Smooth muscle cell (in vitro differentiated cells): ENCODE measurements around the gene DUS4L. TPM values are rescaled to one million over a fixed set of nuclear protein-coding genes. Genes with fewer than 3 reads are reported as not detected.

ENCODE experiments used
- DNase-seq: peaks from one replicate; lab custom pipeline; 2025; ENCODE audit not compliant: unreplicated experiment; lab: John Stamatoyannopoulos, UW
- H2AFZ ChIP-seq: fragments of 200-600 bp; sonication (generic); 2 replicates; pipeline ENCODE4 v1.6.0; 2016; ENCODE audit warnings: antibody characterized with exemption, low read depth, mild to moderate bottlenecking
- H3F3A ChIP-seq: fragments of 200-600 bp; sonication (generic); 2 replicates; pipeline ENCODE4 v1.6.0; 2017; ENCODE audit warnings: antibody characterized with exemption, low read depth
- H3K27ac ChIP-seq: fragments of 200-600 bp; sonication (generic); 2 replicates; pipeline ENCODE4 v1.5.1; 2016; ENCODE audit warnings: low read depth, mild to moderate bottlenecking
- H3K27me3 ChIP-seq: fragments of 200-600 bp; sonication (generic); 2 replicates; pipeline ENCODE4 v1.6.1; 2016; ENCODE audit warnings: low read depth, mild to moderate bottlenecking
- H3K36me3 ChIP-seq: fragments of 200-600 bp; sonication (generic); 2 replicates; pipeline ENCODE4 v1.5.1; 2016; ENCODE audit warnings: low read depth
- H3K4me1 ChIP-seq: fragments of 200-600 bp; sonication (generic); 2 replicates; pipeline ENCODE4 v1.5.1; 2016; ENCODE audit warnings: low read depth
- H3K4me2 ChIP-seq: fragments of 200-600 bp; sonication (generic); 2 replicates; pipeline ENCODE4 v1.6.0; 2016; ENCODE audit warnings: mild to moderate bottlenecking
- H3K4me3 ChIP-seq: fragments of 200-600 bp; sonication (generic); 2 replicates; pipeline ENCODE4 v1.5.1; 2016; ENCODE audit warnings: mild to moderate bottlenecking
- H3K79me2 ChIP-seq: fragments of 200-600 bp; sonication (generic); 2 replicates; pipeline ENCODE4 v1.6.0; 2016; ENCODE audit warnings: low read depth, mild to moderate bottlenecking
- H3K9ac ChIP-seq: fragments of 200-600 bp; sonication (generic); 2 replicates; pipeline ENCODE4 v1.6.0; 2016; ENCODE audit warnings: low read depth
- H3K9me3 ChIP-seq: fragments of 200-600 bp; sonication (generic); replicated peaks from 2 replicates; pipeline ENCODE4 v1.5.1; 2016; ENCODE audit warnings: low read depth
- H4K20me1 ChIP-seq: fragments of 200-600 bp; sonication (generic); 2 replicates; pipeline ENCODE4 v1.6.0; 2016; ENCODE audit warnings: low read depth
- CTCF ChIP-seq: fragments of 200-600 bp; sonication (generic); IDR thresholded peaks from 2 replicates; pipeline ENCODE4 v1.5.1; 2017; ENCODE audit warnings: borderline replicate concordance, mild to moderate bottlenecking, antibody characterized with exemption; ENCODE audit not compliant: insufficient read depth, poor library complexity, severe bottlenecking
- WGBS: methylation state at CpG from one replicate; pipeline ENCODE4 v1.1.7; 2016; ENCODE audit warnings: low lambda C conversion rate; 5-methylcytosine and 5-hydroxymethylcytosine counted together
- polyA plus RNA-seq: library from polyadenylated mRNA; unstranded; fragments of >200 nt; fragmentation: Nextera tagmentation; extraction: Ambion mirVana; gene quantifications from 2 replicates; pipeline ENCODE4 v1.2.1, GENCODE V29; 2016
- total RNA-seq: library from RNA; depleted of rRNA; stranded (reverse); fragments of >200 nt; gene quantifications from 2 replicates; pipeline ENCODE4 v1.2.3, GENCODE V29; 2014

The DUS4L gene
- total and polyA plus RNA-seq, 2 experiments from 2014 or later = 5.1 to 14.0 TPM

- H3K4me3 ChIP-seq = no peak overlapping the region
- no peaks in the 10 kb centered on the region for H3K79me2 ChIP-seq
- H3K9me3 ChIP-seq = no peaks in the 10 kb centered on the region
- H3K36me3 ChIP-seq = peaks cover 16% of the 10 kb centered on the region
- DNase-seq = no peak
- no peaks in the 10 kb centered on the region for H3F3A ChIP-seq
- H3K9ac ChIP-seq = no peak overlapping the region
- H3K27me3 ChIP-seq = no peaks in the 10 kb centered on the region
- TF ChIP-seq CTCF = no peak
- H3K27ac ChIP-seq = peak overlapping the region; percentile 63
- H2AFZ ChIP-seq = no peak overlapping the region
- H3K4me1 ChIP-seq = no peaks in the 10 kb centered on the region
- H3K4me2 ChIP-seq = no peak overlapping the region
- 50% methylated on average over 4 of the region's 4 CpGs for WGBS
- H4K20me1 ChIP-seq = no peaks in the 10 kb centered on the region
Observed at GRCh38 chr7:107594961-107595737, 31.4 kb downstream of the DUS4L start.

DNA sequence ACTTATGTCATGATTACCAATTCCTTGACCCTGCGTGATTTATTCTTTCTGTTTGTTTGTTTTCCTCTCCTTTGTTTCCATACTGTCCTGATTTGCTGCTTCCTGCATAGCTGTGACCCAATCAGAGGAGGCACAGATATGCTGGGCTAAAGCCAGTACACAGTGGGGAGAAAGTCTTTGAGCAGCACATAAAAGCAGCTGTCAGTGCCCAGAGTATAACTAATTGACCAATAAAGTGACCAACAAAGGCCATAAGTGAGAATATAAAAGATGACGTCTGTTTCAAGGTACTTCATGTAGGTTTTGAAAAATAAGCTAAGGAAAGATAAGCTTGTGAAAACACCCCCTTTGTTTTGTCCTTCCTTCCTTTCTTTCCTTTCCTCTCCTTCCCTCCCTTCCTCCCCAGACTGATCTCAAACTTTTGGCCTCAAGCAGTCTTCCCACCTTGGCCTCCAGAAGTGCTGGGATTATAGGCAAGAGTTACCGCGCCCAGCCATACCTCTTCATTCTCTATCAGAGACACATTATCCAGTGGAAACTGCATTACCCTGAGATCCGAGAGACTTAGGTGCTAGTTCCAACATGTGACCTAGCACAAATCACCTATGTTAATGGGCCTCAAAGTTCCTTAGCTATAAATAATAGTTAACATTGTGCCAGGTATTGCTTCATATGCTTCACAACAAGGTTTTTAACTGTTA, 33.3 kb downstream of the DUS4L start:
- WGBS = 82% methylated on average over 5 of the region's 5 CpGs
- Histone ChIP-seq H3K9ac (no peak overlapping the region), H3K4me1 (no peaks in the 10 kb centered on the region), H3F3A (no peaks in the 10 kb centered on the region), H2AFZ (no peak overlapping the region), H3K9me3 (no peaks in the 10 kb centered on the region), H4K20me1 (no peaks in the 10 kb centered on the region), H3K36me3 (peaks cover 35% of the 10 kb centered on the region), H3K4me2 (no peak overlapping the region), H3K79me2 (no peaks in the 10 kb centered on the region), H3K4me3 (no peak overlapping the region), H3K27ac (no peak overlapping the region), H3K27me3 (no peaks in the 10 kb centered on the region)
- DNase-seq = no peak
- TF ChIP-seq CTCF = no peak

DNA sequence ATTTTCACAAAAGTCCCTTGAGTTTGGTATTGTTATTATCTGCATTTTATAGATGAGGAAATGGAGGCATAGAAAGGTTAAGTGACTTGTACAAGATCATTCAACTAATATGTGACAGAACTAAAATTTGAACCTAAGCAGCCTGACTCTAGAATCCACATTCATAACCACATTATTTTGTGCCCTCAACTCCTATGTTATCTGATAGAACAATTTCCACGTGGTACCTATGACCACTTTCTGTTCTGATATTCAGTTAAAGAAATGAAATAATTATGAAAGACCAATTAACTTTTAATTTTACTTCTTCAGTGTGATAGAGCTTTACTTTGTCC, 33.8 kb downstream of the DUS4L start:
- 96% methylated on average over 1 of the region's 1 CpG for WGBS

More for the DNA sequence above, 33.8 kb downstream of the DUS4L start:
- no peaks in the 10 kb centered on the region for H3K9me3 ChIP-seq
- H3K4me3 ChIP-seq = no peak overlapping the region
- H3K4me2 ChIP-seq = no peak overlapping the region
- no peak for DNase-seq
- no peak overlapping the region for H2AFZ ChIP-seq
- no peaks in the 10 kb centered on the region for H3K27me3 ChIP-seq
- peaks cover 35% of the 10 kb centered on the region for H3K36me3 ChIP-seq
- H3K9ac ChIP-seq = no peak overlapping the region
- no peaks in the 10 kb centered on the region for H3K79me2 ChIP-seq
- no peaks in the 10 kb centered on the region for H4K20me1 ChIP-seq
- no peaks in the 10 kb centered on the region for H3F3A ChIP-seq
- no peaks in the 10 kb centered on the region for H3K4me1 ChIP-seq
- H3K27ac ChIP-seq = no peak overlapping the region
- no peak for TF ChIP-seq CTCF
